Mesodermal cell (in vitro differentiated cells): ENCODE measurements around the gene RASA3.

Experiments used
- H3K27ac ChIP-seq: 2 replicates; pipeline ENCODE4 v1.7.0; 2013; ENCODE audit warnings: mild to moderate bottlenecking, low read depth, low read length, moderate library complexity; ENCODE audit not compliant: severe bottlenecking
- H3K36me3 ChIP-seq: 2 replicates; pipeline ENCODE4 v1.7.1; 2013; ENCODE audit warnings: mild to moderate bottlenecking, low read length, moderate library complexity; ENCODE audit not compliant: control insufficient read depth, insufficient read depth
- H3K4me1 ChIP-seq: one replicate; pipeline ENCODE4 v1.7.1; 2013; ENCODE audit warnings: mild to moderate bottlenecking, low read length; ENCODE audit not compliant: insufficient read depth, control insufficient read depth, poor library complexity, severe bottlenecking
- H3K4me3 ChIP-seq: 2 replicates; pipeline ENCODE4 v1.7.0; 2013; ENCODE audit warnings: low read length, control low read depth, mild to moderate bottlenecking; ENCODE audit not compliant: insufficient read depth, poor library complexity, severe bottlenecking; ENCODE audit errors: extremely low read depth
- H3K9me3 ChIP-seq: 2 replicates; pipeline ENCODE4 v1.7.1; 2013; ENCODE audit warnings: mild to moderate bottlenecking, low read length, moderate library complexity; ENCODE audit not compliant: control insufficient read depth
- WGBS, 2 experiments: methylation state at CpG; one replicate each; pipeline ENCODE4 v1.1.5; 2013; ENCODE audit warnings: missing lambda C conversion rate in 2 of 2; ENCODE audit not compliant: insufficient coverage in 2 of 2; 5-methylcytosine and 5-hydroxymethylcytosine counted together

RASA3 gene

DNA sequence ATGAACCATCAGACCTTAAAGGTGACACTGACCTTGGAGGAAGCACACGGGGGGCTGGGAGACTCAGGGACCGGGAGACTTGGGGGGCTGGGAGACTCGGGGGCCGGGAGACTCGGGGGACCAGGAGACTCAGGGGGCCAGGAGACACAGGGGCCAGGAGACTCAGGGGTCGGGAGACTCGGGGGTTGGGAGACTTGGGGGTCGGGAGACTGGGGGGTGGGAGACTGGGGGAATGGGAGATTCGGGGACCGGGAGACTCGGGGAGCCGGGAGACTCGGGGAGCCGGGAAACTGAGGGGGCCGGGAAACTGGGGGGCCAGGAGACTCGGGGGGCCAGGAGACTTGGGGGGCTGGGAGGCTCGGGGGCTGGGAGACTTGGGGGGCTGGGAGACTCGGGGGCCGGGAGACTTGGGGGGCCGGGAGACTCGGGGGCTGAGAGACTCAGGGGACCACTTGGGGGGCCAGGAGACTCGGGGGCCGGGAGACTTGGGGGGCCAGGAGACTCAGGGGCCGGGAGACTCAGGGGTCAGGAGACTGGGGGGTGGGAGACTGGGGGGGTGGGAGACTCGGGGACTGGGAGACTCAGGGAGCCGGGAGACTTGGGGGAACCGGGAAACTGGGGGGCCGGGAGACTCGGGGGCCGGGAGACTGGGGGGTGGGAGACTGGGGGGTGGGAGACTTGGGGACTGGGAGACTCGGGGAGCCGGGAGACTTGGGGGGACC is 62.9 kb downstream of the RASA3 start:
- H3K9me3 ChIP-seq: peaks cover 9% of the 10 kb centered on the region
- H3K4me1 ChIP-seq: peaks cover 39% of the 10 kb centered on the region
- peaks cover 62% of the 10 kb centered on the region for H3K36me3 ChIP-seq
- WGBS, 2 experiments: 50% methylated on average over 2 of the region's 32 CpGs; no CpG with 5 or more reads in 1 of the 2 experiments
- H3K27ac ChIP-seq: peak overlapping the region; percentile 62
- no peak overlapping the region for H3K4me3 ChIP-seq

DNA sequence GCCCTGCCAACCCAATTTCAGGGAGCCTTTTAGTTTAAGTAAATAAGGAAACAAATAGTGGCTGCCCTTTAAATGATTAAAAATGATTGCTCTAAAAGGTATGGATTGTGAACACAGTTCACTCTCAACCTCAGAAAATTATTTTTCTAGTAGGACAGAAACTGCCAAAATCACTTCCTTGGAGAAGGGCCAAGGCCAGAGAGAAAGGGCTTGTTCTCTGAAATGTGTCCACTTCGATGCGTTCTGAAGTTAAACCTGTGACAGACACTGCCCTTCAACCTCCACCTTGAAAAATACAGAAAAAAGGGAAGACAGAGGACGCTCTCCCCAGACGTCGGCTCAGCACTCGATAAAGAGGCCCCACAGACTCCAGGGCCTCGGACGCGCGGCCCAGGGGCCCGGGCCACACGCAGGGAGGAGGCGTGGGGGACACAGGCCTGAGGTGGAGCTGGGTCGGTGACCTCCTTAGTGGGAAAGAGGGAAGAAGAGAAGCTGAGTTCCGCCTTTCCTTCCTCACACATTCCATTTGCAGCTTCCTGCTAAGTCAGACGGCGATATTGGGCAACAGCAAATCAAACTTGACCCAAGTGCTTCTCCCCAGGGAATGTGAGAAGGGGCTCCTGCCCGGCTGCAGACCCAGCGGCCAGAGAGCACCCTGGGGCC is 63.6 kb downstream of the RASA3 start:
- Histone ChIP-seq H3K36me3 (peaks cover 55% of the 10 kb centered on the region), H3K27ac (peak overlapping the region; percentile 62), H3K4me3 (no peak overlapping the region), H3K9me3 (peaks cover 9% of the 10 kb centered on the region), H3K4me1 (peaks cover 46% of the 10 kb centered on the region)
- 60 to 80% methylated on average over 13 to 15 of the region's 19 CpGs for WGBS, 2 experiments

DNA sequence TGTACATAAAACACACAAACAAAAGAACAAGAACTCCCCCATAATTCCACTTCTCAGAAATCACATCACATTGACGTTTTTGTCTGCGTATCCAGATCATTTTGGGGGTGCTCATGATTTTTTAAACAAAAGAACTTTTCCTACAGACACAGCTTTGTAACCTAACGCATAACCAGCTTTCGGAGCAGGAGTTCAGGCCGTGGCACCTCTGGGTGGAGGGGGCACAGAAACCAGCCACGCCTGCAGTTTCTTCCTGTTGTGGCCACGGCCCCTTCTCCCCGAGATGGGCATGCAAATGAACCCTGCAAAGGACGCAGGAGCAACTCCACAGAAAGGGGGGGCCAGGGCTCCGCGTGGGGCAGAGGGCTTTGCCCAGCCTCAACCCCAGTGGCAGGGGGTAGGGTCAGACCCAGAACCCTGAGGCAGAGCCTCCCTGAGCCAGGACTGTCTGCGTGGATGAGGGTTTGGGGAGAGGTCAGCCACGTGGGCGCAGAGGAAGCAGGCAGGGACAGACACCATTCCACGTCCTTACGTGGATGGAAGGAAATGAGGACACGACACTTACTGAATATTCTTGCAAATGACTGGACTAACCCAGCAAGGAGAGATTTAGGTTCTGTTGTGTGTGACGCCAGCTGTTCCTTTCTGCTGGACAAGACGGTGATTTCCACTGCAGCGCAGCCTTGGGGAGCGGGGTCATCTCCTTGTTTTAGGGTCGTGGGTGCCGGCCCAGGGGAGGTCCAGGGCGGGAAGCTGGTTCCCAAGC is 64.4 kb downstream of the RASA3 start:
- H3K27ac ChIP-seq: peak overlapping the region; percentile 23
- H3K4me3 ChIP-seq: no peak overlapping the region
- peaks cover 9% of the 10 kb centered on the region for H3K9me3 ChIP-seq
- peaks cover 53% of the 10 kb centered on the region for H3K36me3 ChIP-seq
- H3K4me1 ChIP-seq: peaks cover 51% of the 10 kb centered on the region
- WGBS, 2 experiments: 95 to 96% methylated on average over 19 to 21 of the region's 24 CpGs

DNA sequence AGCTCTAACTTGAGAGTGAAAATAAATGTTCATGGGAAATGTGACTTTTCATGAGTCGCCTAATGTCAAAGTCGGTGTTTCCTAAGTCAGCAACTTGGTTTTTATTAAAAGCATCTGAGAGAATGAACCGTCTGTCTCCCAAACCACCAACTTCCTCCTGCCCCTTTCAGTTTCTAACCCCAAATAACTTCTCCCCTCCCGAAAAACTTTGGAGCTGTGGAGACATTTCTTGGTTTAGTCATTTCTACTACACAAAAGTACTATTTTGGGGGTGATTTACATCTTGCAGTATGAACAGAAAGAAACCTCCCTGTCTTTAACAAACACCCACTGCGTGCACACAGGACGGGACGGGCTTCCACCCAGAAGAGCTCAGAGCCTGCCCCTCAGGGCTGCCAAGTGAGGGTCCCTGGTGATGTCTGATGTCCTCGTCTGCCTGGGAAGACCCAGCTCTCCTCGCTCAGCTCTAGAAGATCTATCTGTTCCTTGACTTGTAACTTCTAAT is 65.0 kb downstream of the RASA3 start:
- WGBS, 2 experiments: 87 to 98% methylated on average over 4 to 7 of the region's 9 CpGs
- Histone ChIP-seq H3K4me1 (peaks cover 51% of the 10 kb centered on the region), H3K27ac (peak overlapping the region; percentile 2), H3K9me3 (peaks cover 9% of the 10 kb centered on the region), H3K4me3 (no peak overlapping the region), H3K36me3 (peaks cover 53% of the 10 kb centered on the region)

DNA sequence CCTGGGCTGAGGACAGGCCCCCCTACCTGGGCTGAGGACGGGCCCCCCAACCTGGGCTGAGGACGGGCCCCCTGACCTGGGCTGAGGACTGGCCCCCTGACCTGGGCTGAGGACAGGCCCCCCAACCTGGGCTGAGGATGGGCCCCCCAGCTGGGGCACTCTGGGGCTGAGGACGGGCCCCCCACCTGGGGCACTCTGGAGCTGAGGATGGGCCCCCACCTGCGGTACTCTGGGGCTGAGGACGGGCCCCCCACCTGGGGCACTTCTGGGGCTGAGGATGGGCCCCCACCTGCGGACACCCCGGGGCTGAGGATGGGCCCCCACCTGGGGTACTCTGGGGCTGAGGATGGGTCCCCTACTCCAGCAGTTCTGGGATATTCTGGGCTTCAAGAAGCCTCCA is 65.5 kb downstream of the RASA3 start:
- peaks cover 51% of the 10 kb centered on the region for H3K4me1 ChIP-seq
- peaks cover 53% of the 10 kb centered on the region for H3K36me3 ChIP-seq
- H3K27ac ChIP-seq: no peak overlapping the region
- WGBS, 2 experiments: 93 to 100% methylated on average over 2 to 3 of the region's 7 CpGs
- no peak overlapping the region for H3K4me3 ChIP-seq
- peaks cover 9% of the 10 kb centered on the region for H3K9me3 ChIP-seq

DNA sequence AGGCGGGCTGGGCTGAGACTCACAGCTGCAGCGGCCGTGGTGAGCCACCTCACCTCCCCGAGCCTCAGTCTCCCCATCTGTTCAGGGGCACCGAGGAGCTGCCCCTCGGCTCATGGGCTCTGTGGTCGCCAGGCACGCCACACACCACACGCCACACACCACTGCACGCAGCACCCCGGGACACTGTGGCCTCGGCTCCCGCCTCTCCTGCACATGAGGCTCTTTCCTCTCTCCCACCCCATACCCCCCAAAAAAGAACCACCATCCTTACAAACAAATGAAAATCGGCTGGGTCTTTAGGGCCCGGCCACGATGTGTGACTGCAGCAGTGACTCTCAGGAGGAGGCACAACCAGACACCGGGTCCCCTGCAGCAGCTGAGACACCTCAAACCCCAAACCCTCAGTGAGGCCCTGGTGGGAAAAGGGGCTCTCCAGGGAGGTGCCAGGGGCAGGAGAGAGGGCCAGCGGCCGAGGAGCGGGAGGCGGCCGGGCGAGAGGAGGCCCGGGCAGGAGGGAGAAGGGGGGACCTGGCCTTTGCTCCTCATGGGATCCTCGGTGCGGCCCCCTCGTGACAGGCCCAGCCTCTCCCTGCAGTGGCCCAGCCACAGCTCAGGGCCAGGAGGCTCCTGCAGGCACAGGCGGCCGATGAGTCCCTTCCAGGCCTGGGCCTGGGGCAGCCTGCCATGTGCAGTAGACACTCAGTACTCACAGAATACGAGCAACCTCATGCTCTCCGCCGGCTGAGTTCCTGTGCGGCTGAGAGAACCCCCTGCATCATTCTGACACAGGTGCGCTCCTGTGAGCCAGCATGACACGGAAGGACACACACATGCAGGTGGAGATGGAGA is 66.3 kb downstream of the RASA3 start:
- H3K4me3 ChIP-seq: no peak overlapping the region
- WGBS, 2 experiments: 93 to 95% methylated on average over 31 to 32 of the region's 35 CpGs
- H3K27ac ChIP-seq: peak overlapping the region; percentile 98
- H3K4me1 ChIP-seq: peaks cover 51% of the 10 kb centered on the region
- H3K36me3 ChIP-seq: peaks cover 50% of the 10 kb centered on the region
- H3K9me3 ChIP-seq: peaks cover 2% of the 10 kb centered on the region

DNA sequence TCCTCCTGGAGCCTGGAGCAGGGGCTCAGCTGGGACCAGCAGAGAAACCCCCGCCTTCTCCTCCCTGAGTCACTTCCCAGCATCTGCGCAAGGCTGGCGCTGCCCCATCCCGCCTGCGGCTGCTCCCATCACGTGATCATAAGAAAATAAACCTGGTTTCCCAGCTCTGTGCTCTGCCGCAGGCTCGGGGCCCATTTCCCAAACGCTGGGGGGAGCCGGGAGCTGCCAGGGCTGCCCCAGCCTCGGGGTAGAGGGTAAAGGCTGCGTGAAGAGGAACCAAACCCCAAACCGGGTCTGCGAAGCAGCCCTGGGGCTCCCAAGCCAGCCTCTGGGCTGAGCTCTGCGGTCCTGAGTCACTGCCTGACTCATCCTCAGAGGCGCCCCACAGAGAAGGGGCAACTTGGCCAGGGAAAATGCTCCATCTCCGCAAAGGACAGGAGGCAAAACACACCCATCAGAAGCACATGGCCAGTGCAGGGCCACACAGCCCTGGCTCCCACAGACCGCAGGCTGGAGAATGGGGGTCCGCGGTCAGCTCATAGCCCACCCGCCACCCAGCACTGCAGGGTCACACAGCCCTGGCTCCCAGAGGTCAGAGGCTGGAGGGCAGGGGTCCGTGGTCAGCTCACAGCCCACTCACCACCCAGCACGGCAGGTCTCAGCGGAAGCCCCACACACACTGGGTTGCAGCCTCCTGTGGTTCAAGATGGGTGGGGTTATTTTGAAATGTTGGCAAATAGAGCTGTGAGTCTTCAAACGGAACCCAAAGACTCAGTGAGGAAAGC is 67.1 kb downstream of the RASA3 start:
- Histone ChIP-seq H3K4me3 (no peak overlapping the region), H3K27ac (peak overlapping the region; percentile 98), H3K9me3 (no peaks in the 10 kb centered on the region), H3K36me3 (peaks cover 54% of the 10 kb centered on the region), H3K4me1 (peaks cover 54% of the 10 kb centered on the region)
- WGBS, 2 experiments: 16 to 24% methylated on average over 20 to 23 of the region's 25 CpGs

DNA sequence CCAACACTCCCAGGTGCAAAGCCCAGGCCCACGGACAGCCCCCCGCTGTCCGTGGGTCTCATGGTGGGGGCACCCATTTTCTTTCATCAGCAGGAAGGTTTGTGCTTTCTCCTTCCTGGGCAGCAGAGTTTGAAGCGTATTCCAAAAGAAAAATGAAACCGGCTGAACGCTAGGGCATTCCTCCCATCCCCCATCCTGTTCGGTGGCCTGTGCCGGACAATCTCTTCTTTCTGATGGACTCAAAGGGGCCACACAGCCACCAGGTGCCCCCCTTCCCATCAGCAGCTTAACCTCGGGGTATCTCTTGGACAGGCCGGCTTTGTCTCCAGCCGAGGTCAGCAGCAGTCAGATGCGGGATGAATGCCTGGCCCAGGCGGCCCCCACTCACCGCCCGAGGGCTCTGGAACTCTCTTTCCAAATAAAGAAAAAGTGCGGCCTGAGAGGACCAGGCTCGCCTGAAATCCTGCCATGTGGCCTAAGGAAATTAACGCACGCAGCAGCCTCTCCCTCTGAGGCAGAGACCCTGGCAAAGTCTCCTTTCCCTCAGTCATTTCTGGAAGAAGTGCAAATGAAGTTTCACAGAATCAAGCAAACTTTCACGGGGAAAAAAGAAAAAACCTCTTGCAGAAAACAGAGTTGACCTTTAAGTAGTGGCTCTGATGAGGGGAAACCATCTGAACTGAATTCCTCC is 67.8 kb downstream of the RASA3 start:
- 41% methylated on average over 15 to 18 of the region's 20 CpGs for WGBS, 2 experiments
- peaks cover 54% of the 10 kb centered on the region for H3K4me1 ChIP-seq
- H3K36me3 ChIP-seq: peaks cover 58% of the 10 kb centered on the region
- peak overlapping the region; percentile 7 for H3K4me3 ChIP-seq
- H3K27ac ChIP-seq: peak overlapping the region; percentile 98
- no peaks in the 10 kb centered on the region for H3K9me3 ChIP-seq
